Epidermal melanocyte (primary cell): ENCODE measurements around the gene CD72.

Experiments used
- DNase-seq: peaks from one replicate; pipeline ENCODE4 v3.0.0; 2011; ENCODE audit warnings: low spot score; ENCODE audit not compliant: insufficient read length

CD72 gene

GRCh38 chr9:35618325-35618727 is at the start of gene CD72:
CD72 (minus strand) TSS chr9:35618413; CDS start chr9:35618303, 110 bp downstream.
- DNase-seq: no peak

GRCh38 chr9:35667939-35668338 is 49.7 kb upstream of the CD72 start:
- no peak for DNase-seq

- no peak for DNase-seq
These were observed 48.3 kb upstream of the CD72 start for GRCh38 chr9:35666549-35666948.

GRCh38 chr9:35666045-35666444 is 47.8 kb upstream of the CD72 start:
- no peak for DNase-seq

GRCh38 chr9:35665471-35665818 is 47.2 kb upstream of the CD72 start:
- DNase-seq: no peak

- peak; percentile 96 for DNase-seq
These were observed 46.6 kb upstream of the CD72 start, which contains the start of gene ARHGEF39 for GRCh38 chr9:35664531-35665470. ARHGEF39 (minus strand) TSS chr9:35665195; CDS start chr9:35665169, 26 bp downstream.

GRCh38 chr9:35662437-35662836 is 44.2 kb upstream of the CD72 start:
- DNase-seq: no peak

GRCh38 chr9:35661756-35662350 is 43.6 kb upstream of the CD72 start:
- no peak for DNase-seq

GRCh38 chr9:35660966-35661415 is 42.8 kb upstream of the CD72 start:
- no peak for DNase-seq

- DNase-seq: no peak
These were observed 41.1 kb upstream of the CD72 start for GRCh38 chr9:35659340-35659739.

- DNase-seq: no peak
These were observed 40.7 kb upstream of the CD72 start for GRCh38 chr9:35658968-35659220.

- DNase-seq: peak; percentile 83
These were observed 40.1 kb upstream of the CD72 start, which contains the start of gene CCDC107 for GRCh38 chr9:35658137-35658967. CCDC107 (plus strand) TSS chr9:35658292; CDS start chr9:35658380, 88 bp downstream.

GRCh38 chr9:35657546-35658136 is 39.4 kb upstream of the CD72 start, which contains the start of gene RMRP:
RMRP (minus strand) TSS chr9:35658019.
- DNase-seq: peak; percentile 99

GRCh38 chr9:35656831-35657545 is 38.8 kb upstream of the CD72 start:
- DNase-seq: no peak

GRCh38 chr9:35656348-35656747 is 38.1 kb upstream of the CD72 start:
- DNase-seq: no peak

- no peak for DNase-seq
These were observed 35.4 kb upstream of the CD72 start for GRCh38 chr9:35653611-35654010.

- no peak for DNase-seq
These were observed 34.6 kb upstream of the CD72 start for GRCh38 chr9:35652829-35653209.

- no peak for DNase-seq
These were observed 34.0 kb upstream of the CD72 start for GRCh38 chr9:35651956-35652828.

- DNase-seq: no peak
These were observed 32.3 kb upstream of the CD72 start, which contains the start of gene SIT1 for GRCh38 chr9:35650341-35651158. SIT1 (minus strand) TSS chr9:35650931; CDS start chr9:35650853, 78 bp downstream.
